ENCODE measurements around the gene CDK10.
"Not testable (repeated sequence)": the region's sequence is repeated elsewhere in the genome, so short reads cannot be mapped to it uniquely, and the experiment has no call there.

The CDK10 gene

GRCh38 chr16:89686520-89687091 lies at the start of gene CDK10:
Gene CDK10, plus strand, starts transcription at chr16:89686689. Its CDS starts 22 bp downstream, at chr16:89686711.
- DNase-seq (ENCODE audit: low read depth in 1 of 2, low spot score in 1 of 2): peak; percentile 72 to 89

- no peak for DNase-seq (ENCODE audit: low read depth in 1 of 2, low spot score in 1 of 2)
Observed at GRCh38 chr16:89637379-89637778, 49.1 kb upstream of the CDK10 start.

- no peak for DNase-seq (ENCODE audit: low read depth in 1 of 2, low spot score in 1 of 2)
Observed at GRCh38 chr16:89638455-89638854, 48.0 kb upstream of the CDK10 start.

GRCh38 chr16:89639385-89639784 lies 47.1 kb upstream of the CDK10 start:
- no peak for DNase-seq (ENCODE audit: low read depth in 1 of 2, low spot score in 1 of 2)

- DNase-seq (ENCODE audit: low read depth in 1 of 2, low spot score in 1 of 2): no peak
Observed at GRCh38 chr16:89641458-89642119, 44.9 kb upstream of the CDK10 start.

- DNase-seq (ENCODE audit: low read depth in 1 of 2, low spot score in 1 of 2): no peak
Observed at GRCh38 chr16:89642574-89642973, 43.9 kb upstream of the CDK10 start.

GRCh38 chr16:89643769-89644300 lies 42.7 kb upstream of the CDK10 start:
- no peak for DNase-seq (ENCODE audit: low read depth in 1 of 2, low spot score in 1 of 2)

GRCh38 chr16:89645122-89645521 lies 41.4 kb upstream of the CDK10 start:
- no peak for DNase-seq (ENCODE audit: low read depth in 1 of 2, low spot score in 1 of 2)

GRCh38 chr16:89646270-89646669 lies 40.2 kb upstream of the CDK10 start:
- no peak for DNase-seq (ENCODE audit: low read depth in 1 of 2, low spot score in 1 of 2)

- no peak for DNase-seq (ENCODE audit: low read depth in 1 of 2, low spot score in 1 of 2)
Observed at GRCh38 chr16:89646906-89647305, 39.6 kb upstream of the CDK10 start.

GRCh38 chr16:89651584-89651983 lies 34.9 kb upstream of the CDK10 start:
- no peak for DNase-seq (ENCODE audit: low read depth in 1 of 2, low spot score in 1 of 2)

- DNase-seq (ENCODE audit: low read depth in 1 of 2, low spot score in 1 of 2): no peak
Observed at GRCh38 chr16:89653656-89654295, 32.7 kb upstream of the CDK10 start.

- no peak for DNase-seq (ENCODE audit: low read depth in 1 of 2, low spot score in 1 of 2)
Observed at GRCh38 chr16:89655062-89655643, 31.3 kb upstream of the CDK10 start.

- DNase-seq (ENCODE audit: low read depth in 1 of 2, low spot score in 1 of 2): no peak
Observed at GRCh38 chr16:89656435-89657121, 29.9 kb upstream of the CDK10 start.

GRCh38 chr16:89657442-89658220 lies 28.9 kb upstream of the CDK10 start, which contains the start of the genes CHMP1A and SPATA33:
Gene CHMP1A, minus strand, starts transcription at chr16:89657708. Its CDS starts 120 bp downstream, at chr16:89657588.
Gene SPATA33, plus strand, starts transcription at chr16:89657836. Its CDS starts 76 bp downstream, at chr16:89657912.
- peak; percentile 84 to 91 for DNase-seq (ENCODE audit: low read depth in 1 of 2, low spot score in 1 of 2)

GRCh38 chr16:89658221-89658879 lies 28.1 kb upstream of the CDK10 start:
- DNase-seq (ENCODE audit: low read depth in 1 of 2, low spot score in 1 of 2): no peak

GRCh38 chr16:89660146-89660545 lies 26.3 kb upstream of the CDK10 start:
- no peak for DNase-seq (ENCODE audit: low read depth in 1 of 2, low spot score in 1 of 2)

GRCh38 chr16:89661215-89661614 lies 25.3 kb upstream of the CDK10 start:
- no peak for DNase-seq (ENCODE audit: low read depth in 1 of 2, low spot score in 1 of 2)

- not testable (repeated sequence) for DNase-seq (ENCODE audit: low read depth in 1 of 2, low spot score in 1 of 2)
Observed at GRCh38 chr16:89664238-89664637, 22.3 kb upstream of the CDK10 start.

GRCh38 chr16:89667000-89667399 lies 19.5 kb upstream of the CDK10 start:
- not testable (repeated sequence) for DNase-seq (ENCODE audit: low read depth in 1 of 2, low spot score in 1 of 2)
